Heart left ventricle (tissue), 16 donors: ENCODE measurements around the gene FGD3. TPM values are rescaled to one million over a fixed set of nuclear protein-coding genes. Genes with fewer than 3 reads are reported as not detected.
A peak's percentile ranks its signal among the peaks of the same experiment; 100 is the strongest.

ENCODE experiments used
- ATAC-seq, 4 donors: fragments of 200-7000 bp; cut with Tn5 transposase; one replicate each; pipeline ENCODE4 v1.9.1; 2020 to 2022; ENCODE audit warnings: moderate library complexity in 4 of 4, mild to moderate bottlenecking in 3 of 4, moderate number of reproducible peaks in 1 of 4
- DNase-seq, 5 donors: peaks; one replicate each; pipeline ENCODE4 v3.0.0-alpha.2; 2020
- H3K27ac ChIP-seq, 12 donors: fragments of 200-600 bp; sonication (generic) in 4 of 12; one replicate each; pipeline versions ENCODE4 v1.5.0 to v1.8.0; 2016 to 2022; ENCODE audit warnings: mild to moderate bottlenecking in 2 of 12
- H3K27me3 ChIP-seq, 9 donors: fragments of 200-600 bp; sonication (generic) in 2 of 9; one replicate each; pipeline versions ENCODE4 v1.5.1 to v1.8.0; 2016 to 2022; ENCODE audit warnings: mild to moderate bottlenecking in 3 of 9
- H3K36me3 ChIP-seq, 9 donors: fragments of 200-600 bp; sonication (generic) in 2 of 9; one replicate each; pipeline versions ENCODE4 v1.5.0 to v1.8.0; 2018 to 2022; ENCODE audit warnings: mild to moderate bottlenecking in 2 of 9
- H3K4me1 ChIP-seq, 12 donors: fragments of 200-600 bp; sonication (generic) in 4 of 12; one replicate each; pipeline versions ENCODE4 v1.5.0 to v1.8.0; 2016 to 2022; ENCODE audit warnings: mild to moderate bottlenecking in 3 of 12
- H3K4me3 ChIP-seq, 12 donors: fragments of 200-600 bp; sonication (generic) in 4 of 12; one replicate each; pipeline versions ENCODE4 v1.5.0 to v1.8.0; 2017 to 2022; ENCODE audit warnings: mild to moderate bottlenecking in 9 of 12, moderate library complexity in 4 of 12
- H3K9me3 ChIP-seq, 12 donors: fragments of 200-600 bp; sonication (generic) in 4 of 12; one replicate each; pipeline versions ENCODE4 v1.5.0 to v1.8.0; 2016 to 2022; ENCODE audit warnings: mild to moderate bottlenecking in 1 of 12
- CTCF ChIP-seq, 12 donors: fragments of 200-600 bp; sonication (generic) in 4 of 12; IDR thresholded peaks; one replicate each; pipeline versions ENCODE4 v1.5.0 to v1.8.0; 2018 to 2022; ENCODE audit warnings: antibody characterized with exemption in 12 of 12, mild to moderate bottlenecking in 5 of 12
- POLR2A ChIP-seq, 2 donors: fragments of 450-650 bp; IDR thresholded peaks; one replicate each; pipeline ENCODE4 v1.6.1; 2017; ENCODE audit warnings: antibody characterized with exemption in 2 of 2, mild to moderate bottlenecking in 2 of 2, moderate library complexity in 2 of 2
- WGBS, 4 donors: extraction: QIAGEN DNeasy Blood & Tissue Kit in 2 of 4; methylation state at CpG; one replicate each; pipeline versions ENCODE4 v1.1.5 to v1.1.7; 2013 to 2018; 5-methylcytosine and 5-hydroxymethylcytosine counted together
- intact Hi-C, 10 donors: fragments of 100-400 bp; cut with DNase I; formaldehyde crosslinking; loops; one replicate each; pipeline versions ENCODE4 v1.11.1 to v1.14.2; 2022
- polyA plus RNA-seq, 2 donors: library from polyadenylated mRNA; stranded (reverse); fragments of 200-250 nt; gene quantifications; one replicate each; pipeline ENCODE4 v1.2.3, GENCODE V29; 2013
- total RNA-seq, 9 donors: library from RNA; depleted of rRNA in 2 of 9; stranded (reverse); fragments of >200 nt in 2 of 9; fragmentation: NEBNext Ultra II Directional in 3 of 9; extraction: Animal tissue kit (Norgen Biotek cat#: 25700) in 3 of 9; gene quantifications; one replicate each; pipeline versions ENCODE4 v1.1.0 to v1.2.4, GENCODE V29; 2016 to 2023
- donor health status: ischemic (EF 13 %, LVEDD 7.1; RV severe dilation, severe dysfunction).
- donor health status: healthy with polysubstance abuse.
- donor health status: DM: no; HTN: yes; CAD: no.
- donor health status: DM: no; HTN: no; CAD: no.
- donor health status: ischemic (EF 25% LVEDD 6.9; RV normal size, moderate dysfunction).
- donor health status: ischemic (EF 25% LVEDD 5.7; RV mildly dilated, moderate dysfunction).
- donor health status: healthy.
- donor health status: DM: yes; HTN: yes; CAD: no.
- donor health status: ischemic (EF 35%, LVEDD 5.7; RV mildly dilated, moderate dysfunction).
- donor health status: nonischemic (EF 11% LVEDD 7.7; RV severe dilation, severe dysfunction).
- donor health status: DM: yes; HTN: yes; CAD: no.
- donor health status: PGD.
- donor health status: ischemic (EF 29% LVEDD 5.4; RV normal size, mild dysfunction).
- donor health status: nonischemic (EF 23%, LVEDD 6.1; RV moderate dilation, normal function).

FGD3 gene
- total and polyA plus RNA-seq, 11 donors, result 1.2 to 11.2 (median 1.8) TPM

DNA sequence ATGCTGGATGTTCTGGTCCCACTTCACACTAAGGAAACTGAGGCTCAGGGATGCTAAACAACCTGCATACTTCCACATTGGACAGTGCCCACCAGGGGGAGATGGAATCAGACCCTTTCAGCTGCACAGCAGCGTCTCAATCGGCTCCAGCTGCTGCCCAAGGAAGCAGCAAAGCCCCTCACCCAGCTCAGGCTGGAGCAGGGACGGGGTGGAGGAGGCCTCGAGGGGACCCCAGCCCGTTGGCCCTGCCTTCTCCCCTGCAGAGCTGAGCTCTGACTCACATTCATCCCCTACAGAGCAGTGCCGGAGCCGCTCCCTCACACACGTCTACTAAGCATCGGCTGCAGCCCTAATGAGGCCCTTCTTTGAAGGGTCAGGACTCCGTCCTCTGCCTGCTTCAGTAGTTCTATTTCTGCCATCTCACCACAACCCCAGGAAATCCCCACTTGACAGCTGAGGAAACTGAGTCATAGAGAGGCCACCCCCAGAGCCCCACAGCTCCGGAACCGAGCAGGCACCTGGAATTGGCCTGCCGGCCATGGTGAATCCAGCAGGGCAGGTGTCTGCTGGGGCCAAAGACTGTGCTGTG lies 89.7 kb downstream of the FGD3 start:
- Histone ChIP-seq H3K27me3 (no peaks in the 10 kb centered on the region), H3K4me3 (no peak overlapping the region), H3K36me3 (peaks cover 0 to 27% (median 0%) of the 10 kb centered on the region in 9 donors), H3K4me1 (peaks cover 0 to 38% (median 0%) of the 10 kb centered on the region in 12 donors), H3K9me3 (no peaks in the 10 kb centered on the region), H3K27ac (peak overlapping the region in 1 of 12 donors; percentile 54)
- no peak for TF ChIP-seq POLR2A (IDR thresholded peaks at IDR 0.05)
- TF ChIP-seq CTCF (IDR thresholded peaks at IDR 0.05), result no peak
- ATAC-seq (no peak), DNase-seq (no peak)
- WGBS, 4 donors, result 77 to 83% (median 81%) methylated on average over 11 to 13 of the region's 13 CpGs
- intact Hi-C loops, result no loop called here

DNA sequence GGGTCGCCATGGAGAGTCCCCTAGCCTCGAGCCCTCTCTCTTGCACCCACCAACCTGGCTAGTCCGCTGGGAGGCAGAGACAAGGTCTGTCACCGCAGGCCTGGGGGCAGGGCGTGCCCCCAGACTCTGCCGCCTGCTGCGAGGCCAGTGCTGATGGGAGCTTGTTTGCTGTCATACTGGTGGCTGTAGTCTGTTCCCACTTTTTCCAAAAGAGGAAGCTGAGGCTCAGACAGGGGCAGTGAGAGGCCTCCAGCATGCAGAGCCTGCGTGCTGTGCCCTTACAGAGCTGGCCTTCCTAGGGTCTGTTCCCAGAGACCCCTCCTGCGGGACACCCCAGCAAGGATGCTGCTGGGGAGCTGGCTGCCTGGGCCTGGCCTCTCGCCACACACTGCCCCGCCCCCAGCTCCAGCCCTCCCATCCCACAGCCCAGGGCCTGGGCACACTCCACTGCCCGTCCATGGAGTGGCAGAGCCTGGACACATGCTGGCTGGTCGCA lies 90.2 kb downstream of the FGD3 start:
- no peaks in the 10 kb centered on the region for H3K9me3 ChIP-seq
- peak; percentile 21 to 59 (median 51) for ATAC-seq
- no peaks in the 10 kb centered on the region for H3K27me3 ChIP-seq
- no peak overlapping the region for H3K4me3 ChIP-seq
- intact Hi-C loops, result no loop called here
- WGBS, 4 donors, result 81 to 91% (median 85%) methylated on average over 8 to 13 of the region's 13 CpGs
- no peak for DNase-seq
- peaks cover 0 to 27% (median 0%) of the 10 kb centered on the region in 9 donors for H3K36me3 ChIP-seq
- peak overlapping the region in 1 of 12 donors; percentile 54 for H3K27ac ChIP-seq
- TF ChIP-seq CTCF (IDR thresholded peaks at IDR 0.05) (no peak), POLR2A (IDR thresholded peaks at IDR 0.05) (no peak)
- H3K4me1 ChIP-seq, result peaks cover 0 to 33% (median 0%) of the 10 kb centered on the region in 12 donors

DNA sequence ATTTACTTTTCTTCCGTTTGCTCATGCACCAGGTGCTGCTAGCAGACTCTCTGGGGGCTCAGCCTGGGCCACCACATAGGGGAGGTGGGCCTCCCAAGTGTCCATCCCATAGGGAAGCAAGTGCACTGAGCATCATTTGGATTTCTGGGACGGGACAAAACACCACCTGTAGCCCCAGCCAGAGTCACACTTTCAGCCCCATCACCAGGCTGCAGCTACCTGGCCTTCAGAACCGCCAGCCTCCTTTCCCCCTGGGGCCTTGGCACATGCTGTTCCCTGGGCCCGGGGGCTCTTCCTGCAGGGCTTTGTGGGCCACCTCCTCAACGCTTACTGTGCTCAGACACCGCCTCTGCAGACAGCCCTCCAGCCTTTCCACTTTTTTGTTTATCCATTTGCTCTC lies 91.6 kb downstream of the FGD3 start:
- no peaks in the 10 kb centered on the region for H3K27me3 ChIP-seq
- intact Hi-C loops, result no loop called here
- H3K9me3 ChIP-seq, result no peaks in the 10 kb centered on the region
- TF ChIP-seq CTCF (IDR thresholded peaks at IDR 0.05) (no peak), POLR2A (IDR thresholded peaks at IDR 0.05) (no peak)
- H3K4me1 ChIP-seq, result peaks cover 0 to 28% (median 0%) of the 10 kb centered on the region in 12 donors
- no peak overlapping the region for H3K27ac ChIP-seq
- H3K4me3 ChIP-seq, result no peak overlapping the region
- ATAC-seq (no peak), DNase-seq (peak in 1 of 5 donors; percentile 13)
- H3K36me3 ChIP-seq, result peaks cover 0 to 22% (median 0%) of the 10 kb centered on the region in 9 donors
- 85 to 93% (median 89%) methylated on average over 6 of the region's 6 CpGs for WGBS, 4 donors

GRCh38 chr9:93039456-93039855 lies 92.1 kb downstream of the FGD3 start:
- H3K4me1 ChIP-seq, result peaks cover 0 to 28% (median 0%) of the 10 kb centered on the region in 12 donors
- peak in 1 of 5 donors; percentile 14 for DNase-seq
- H3K4me3 ChIP-seq, result no peak overlapping the region
- H3K9me3 ChIP-seq, result no peaks in the 10 kb centered on the region
- H3K27ac ChIP-seq, result no peak overlapping the region
- no peaks in the 10 kb centered on the region for H3K27me3 ChIP-seq
- TF ChIP-seq CTCF (IDR thresholded peaks at IDR 0.05), result no peak
- TF ChIP-seq POLR2A (IDR thresholded peaks at IDR 0.05), result no peak
- WGBS, 4 donors, result 79 to 90% (median 82%) methylated on average over 3 to 6 of the region's 6 CpGs
- peaks cover 0 to 17% (median 0%) of the 10 kb centered on the region in 9 donors for H3K36me3 ChIP-seq
- ATAC-seq, result no peak
- intact Hi-C loops, result no loop called here
